Thoracic aorta (tissue), 2 donors: ENCODE data around the gene SLC45A3. TPM values are rescaled to one million over a fixed set of nuclear protein-coding genes. Genes with fewer than 3 reads are reported as not detected.

Source experiments
- ATAC-seq: fragments of 150-250 bp; one replicate; pipeline ENCODE4 v1.8.0; 2017; ENCODE audit warnings: low read depth; ENCODE audit not compliant: insufficient number of reproducible peaks, low FRiP score
- DNase-seq: peaks from one replicate; pipeline ENCODE4 v3.0.0-alpha.2; 2020; ENCODE audit warnings: low spot score
- H3K27ac ChIP-seq, 2 donors: fragments of 200-600 bp; sonication (generic); 1 replicate in 1 of 2; 2 replicates in 1 of 2; pipeline ENCODE4 v1.5.1; 2016; ENCODE audit warnings: mild to moderate bottlenecking in 2 of 2, moderate library complexity in 2 of 2
- H3K27me3 ChIP-seq: fragments of 200-600 bp; sonication (generic); replicated peaks from 2 replicates; pipeline ENCODE4 v1.6.0; 2016; ENCODE audit warnings: mild to moderate bottlenecking; ENCODE audit not compliant: insufficient read depth
- H3K36me3 ChIP-seq: fragments of 200-600 bp; sonication (generic); one replicate; pipeline ENCODE4 v1.5.1; 2016
- H3K4me1 ChIP-seq, 2 donors: fragments of 200-600 bp; sonication (generic); 1 replicate in 1 of 2; 2 replicates in 1 of 2; pipeline versions ENCODE4 v1.5.1 to v1.6.0; 2016; ENCODE audit warnings: low read depth in 2 of 2, mild to moderate bottlenecking in 1 of 2; ENCODE audit not compliant: control insufficient read depth in 1 of 2
- H3K4me3 ChIP-seq: fragments of 200-600 bp; sonication (generic); 2 replicates; pipeline ENCODE4 v1.5.1; 2016; ENCODE audit warnings: mild to moderate bottlenecking
- H3K9me3 ChIP-seq: fragments of 200-600 bp; sonication (generic); 2 replicates; pipeline ENCODE4 v1.5.1; 2016
- CTCF ChIP-seq: fragments of 200-600 bp; sonication (generic); IDR thresholded peaks from one replicate; pipeline ENCODE4 v1.5.1; 2019; ENCODE audit warnings: antibody characterized with exemption
- total RNA-seq, 2 donors: library from RNA; depleted of rRNA; stranded (reverse); fragments of >200 nt; gene quantifications; one replicate each; pipeline versions ENCODE4 v1.1.0 to v1.2.3, GENCODE V29; 2016

SLC45A3 gene
- total RNA-seq, 2 donors from 2014 or later: 5.3 to 8.3 TPM

DNA sequence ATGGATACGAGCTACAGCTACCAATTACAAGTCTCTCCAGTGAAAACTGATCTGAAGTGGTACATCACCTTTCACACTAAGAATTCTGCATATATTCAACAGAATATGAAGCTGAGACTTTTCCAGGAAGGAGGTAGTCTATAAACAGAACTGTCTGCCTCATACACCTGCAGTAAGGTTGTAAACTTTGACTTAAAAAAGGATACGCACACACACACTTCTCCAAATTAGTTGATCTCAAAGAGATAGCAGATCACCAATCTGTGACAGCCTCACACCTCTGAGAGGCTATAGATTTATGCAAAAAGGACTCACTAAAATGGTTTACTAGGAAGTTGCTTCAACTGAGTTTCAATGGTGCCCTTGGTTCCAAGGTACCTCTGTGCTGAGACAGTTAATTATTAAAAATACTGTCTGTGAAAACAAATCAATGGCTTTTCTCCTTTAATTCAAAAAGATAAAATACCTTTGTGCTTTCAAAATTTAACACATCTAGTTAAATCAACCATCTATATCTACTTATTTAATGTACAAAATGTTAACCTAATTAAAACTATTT is 66.4 kb downstream of the SLC45A3 start:
- Histone ChIP-seq H3K4me1 (peaks cover 0 to 4% of the 10 kb centered on the region in 2 donors), H3K27ac (no peak overlapping the region), H3K27me3 (no peaks in the 10 kb centered on the region), H3K4me3 (no peak overlapping the region), H3K9me3 (no peaks in the 10 kb centered on the region), H3K36me3 (peaks cover 21% of the 10 kb centered on the region)
- no peak for ATAC-seq
- DNase-seq: no peak
- TF ChIP-seq CTCF: no peak

DNA sequence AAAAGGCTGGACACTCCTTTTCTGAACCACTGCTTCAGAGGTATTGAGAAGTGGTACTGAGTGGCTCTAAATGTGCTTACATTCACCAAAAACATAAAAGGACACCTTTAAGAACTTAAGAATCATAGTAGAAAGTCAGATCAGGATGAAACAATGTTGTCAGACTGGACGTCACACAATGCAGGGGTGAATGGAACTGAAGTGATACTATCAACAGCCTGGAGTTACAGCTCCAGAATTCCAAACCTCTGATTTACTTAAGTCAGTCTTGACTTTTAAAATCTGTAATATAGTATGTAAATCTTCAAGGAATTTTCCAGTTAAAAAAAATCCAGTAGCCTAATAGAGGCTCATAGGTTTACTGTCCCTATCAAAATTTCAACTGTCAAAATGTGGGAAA is 67.8 kb downstream of the SLC45A3 start:
- H3K9me3 ChIP-seq: no peaks in the 10 kb centered on the region
- peaks cover 0 to 4% of the 10 kb centered on the region in 2 donors for H3K4me1 ChIP-seq
- no peak overlapping the region for H3K27ac ChIP-seq
- H3K27me3 ChIP-seq: no peaks in the 10 kb centered on the region
- ATAC-seq (no peak), DNase-seq (no peak)
- TF ChIP-seq CTCF: no peak
- H3K4me3 ChIP-seq: no peak overlapping the region
- peaks cover 14% of the 10 kb centered on the region for H3K36me3 ChIP-seq

DNA sequence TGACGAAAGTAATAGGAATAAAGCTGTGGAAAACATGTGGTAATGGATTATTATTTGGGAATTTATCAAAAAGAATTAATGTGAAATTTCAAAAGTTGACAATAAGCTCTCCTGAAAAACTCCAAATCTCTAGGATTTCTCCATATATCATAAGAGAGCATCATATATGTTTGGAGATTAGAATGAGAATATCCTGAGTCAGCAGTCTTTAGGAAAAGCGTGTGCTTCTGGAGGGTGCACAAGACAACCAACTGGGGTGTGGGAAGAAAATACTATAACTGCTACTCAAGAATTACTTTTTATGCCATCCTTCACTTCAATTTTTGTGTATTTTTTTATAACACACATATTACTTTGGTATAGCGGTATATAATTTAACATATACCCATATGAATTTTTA is 68.2 kb downstream of the SLC45A3 start:
- Histone ChIP-seq H3K4me1 (peaks cover 0 to 4% of the 10 kb centered on the region in 2 donors), H3K9me3 (no peaks in the 10 kb centered on the region), H3K27ac (no peak overlapping the region), H3K4me3 (no peak overlapping the region), H3K27me3 (no peaks in the 10 kb centered on the region), H3K36me3 (peaks cover 13% of the 10 kb centered on the region)
- TF ChIP-seq CTCF: no peak
- DNase-seq (no peak), ATAC-seq (no peak)

GRCh38 chr1:205610901-205611466 is 69.3 kb downstream of the SLC45A3 start:
- H3K36me3 ChIP-seq: peaks cover 8% of the 10 kb centered on the region
- no peak for TF ChIP-seq CTCF
- H3K4me3 ChIP-seq: no peak overlapping the region
- ATAC-seq (no peak), DNase-seq (no peak)
- H3K27ac ChIP-seq: no peak overlapping the region
- no peaks in the 10 kb centered on the region for H3K9me3 ChIP-seq
- H3K27me3 ChIP-seq: no peaks in the 10 kb centered on the region
- H3K4me1 ChIP-seq: peaks cover 0 to 4% of the 10 kb centered on the region in 2 donors

- Histone ChIP-seq H3K4me1 (peaks cover 0 to 4% of the 10 kb centered on the region in 2 donors), H3K4me3 (no peak overlapping the region), H3K27ac (no peak overlapping the region), H3K27me3 (no peaks in the 10 kb centered on the region), H3K36me3 (peaks cover 4% of the 10 kb centered on the region), H3K9me3 (no peaks in the 10 kb centered on the region)
- no peak for DNase-seq
- ATAC-seq: no peak
- TF ChIP-seq CTCF: no peak
These were observed 70.3 kb downstream of the SLC45A3 start for GRCh38 chr1:205610036-205610435.

Other genes with a start within 250 kb of the SLC45A3 start
- gene BLACAT1, start 224.5 kb downstream of the SLC45A3 start, total RNA-seq: not detected
- 10 to 100 TPM; 18.6 to 35.2 TPM for gene CDK18, start 175.8 kb downstream of the SLC45A3 start, total RNA-seq
- 10 to 100 TPM; 20.2 to 34.4 TPM for gene ELK4, start 48.5 kb downstream of the SLC45A3 start, total RNA-seq
- gene NUCKS1, start 69.7 kb upstream of the SLC45A3 start, total RNA-seq: 100 to 1,000 TPM in 1 of 2 donors, 10 to 100 TPM in 1; 80.6 to 116 TPM
- 10 to 100 TPM; 23.5 to 47.2 TPM for gene RAB29, start 95.0 kb upstream of the SLC45A3 start, total RNA-seq
- gene SLC41A1, start 132.7 kb upstream of the SLC45A3 start, total RNA-seq: 10 to 100 TPM; 26.7 to 64.1 TPM
- gene PM20D1, start 169.6 kb upstream of the SLC45A3 start, total RNA-seq: under 1 TPM in 1 of 2 donors, not detected in 1; 0.14 TPM